Activated CD4-positive, alpha-beta T cell treated with anti-CD3 and anti-CD28 coated beads, Interleukin-2, amount 50 U/mL, for 48 hours (primary cell): ENCODE measurements around the gene KAZN.

Experiments
- DNase-seq, 2 experiments: peaks; one replicate each; pipeline ENCODE4 v3.0.0-alpha.2; 2020

The KAZN gene

DNA sequence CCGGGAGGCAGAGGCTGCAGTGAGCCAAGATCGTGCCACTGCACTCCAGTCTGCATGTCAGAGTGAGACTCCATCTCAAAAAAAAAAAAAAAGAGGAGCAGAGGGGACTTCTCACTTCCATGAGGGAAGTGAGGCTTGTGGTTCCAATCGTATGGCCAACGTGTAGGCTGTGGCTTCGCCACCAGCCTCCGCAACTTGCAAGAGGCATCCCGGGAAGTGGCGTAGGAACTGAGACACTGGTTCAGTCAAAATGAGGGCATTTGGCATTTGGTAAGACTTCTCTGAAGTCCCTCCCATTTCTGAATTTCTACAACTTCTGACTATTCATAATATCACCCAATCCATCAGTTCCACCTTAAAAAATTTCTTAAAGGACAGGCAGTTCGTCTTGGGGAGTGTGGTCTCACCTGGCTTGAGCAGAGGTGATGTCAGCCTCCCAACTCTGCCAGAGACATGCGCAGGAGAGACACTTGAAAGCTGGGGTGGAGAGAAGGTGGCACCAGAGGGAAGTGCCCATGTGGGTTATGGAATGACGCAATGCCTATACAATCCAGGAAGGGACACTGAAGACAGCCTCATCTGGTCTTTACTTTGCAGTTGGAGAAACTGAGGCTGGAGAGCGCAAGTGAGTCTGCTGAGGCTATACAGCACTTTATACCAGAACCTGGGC is 17.2 kb downstream of the KAZN start:
- no peak for DNase-seq

GRCh38 chr1:14616632-14617396 is 18.3 kb downstream of the KAZN start:
- no peak for DNase-seq

GRCh38 chr1:14617791-14618190 is 19.3 kb downstream of the KAZN start:
- no peak for DNase-seq

DNA sequence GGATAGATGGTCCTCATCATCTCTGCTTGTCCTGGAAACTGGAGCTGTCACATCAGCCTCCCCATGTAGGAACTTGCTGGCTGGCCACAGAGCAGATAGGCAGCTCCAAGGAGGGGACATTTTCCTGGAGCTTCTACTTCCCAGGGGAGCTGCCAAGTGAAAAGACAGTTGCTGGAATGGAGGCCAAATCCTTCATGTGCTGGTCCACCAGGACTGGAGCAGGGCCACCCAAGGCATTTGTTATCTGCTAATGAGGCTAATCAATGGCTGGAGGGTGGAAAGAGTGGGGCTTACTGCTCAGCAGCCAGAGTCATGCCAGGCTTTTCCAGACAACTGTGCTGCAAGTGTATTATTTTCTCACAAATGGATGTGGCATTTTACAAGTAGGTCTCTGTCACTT is 22.5 kb downstream of the KAZN start:
- DNase-seq: no peak

GRCh38 chr1:14623090-14623489 is 24.6 kb downstream of the KAZN start:
- DNase-seq: no peak

- DNase-seq: no peak
These were observed 26.5 kb downstream of the KAZN start for GRCh38 chr1:14624941-14625340.

DNA sequence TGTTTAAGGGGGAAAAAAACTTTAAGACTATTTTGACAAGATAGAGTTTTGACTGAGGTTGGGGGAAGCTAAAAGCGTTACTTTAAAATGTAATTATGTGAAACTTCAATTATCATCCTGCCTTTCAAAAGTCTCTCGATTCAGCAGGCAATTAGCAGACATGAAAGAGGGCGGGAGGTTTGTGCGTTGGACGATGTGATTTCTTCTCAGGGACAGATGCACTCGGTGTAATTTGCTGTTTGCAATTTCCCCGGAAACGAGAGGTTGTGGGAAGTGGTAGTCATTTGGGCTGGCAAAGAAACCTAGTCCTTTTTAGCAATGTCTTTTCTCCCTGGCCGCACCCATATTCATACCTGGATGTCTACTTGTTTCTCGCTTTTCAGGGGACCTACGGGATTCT is 27.1 kb downstream of the KAZN start:
- no peak for DNase-seq

DNA sequence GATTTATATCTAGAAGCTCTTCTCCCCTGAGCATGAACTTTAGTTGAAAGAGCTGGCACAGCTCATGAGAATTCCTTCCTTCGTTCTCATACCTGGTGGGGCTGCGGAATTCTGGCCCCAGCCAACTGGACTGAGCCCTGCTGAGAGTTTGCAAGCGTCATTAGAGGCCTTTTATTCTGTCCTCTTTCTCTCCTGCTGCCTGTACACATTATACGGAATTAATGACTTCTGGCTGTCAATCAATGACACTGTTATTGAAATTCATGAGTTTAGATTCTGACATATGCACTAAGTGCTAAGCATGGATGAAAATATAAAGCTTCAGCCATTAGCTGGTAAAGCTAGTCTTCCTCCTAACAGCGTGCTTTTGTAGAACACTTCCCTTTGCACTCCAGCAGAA is 27.5 kb downstream of the KAZN start:
- DNase-seq: no peak

DNA sequence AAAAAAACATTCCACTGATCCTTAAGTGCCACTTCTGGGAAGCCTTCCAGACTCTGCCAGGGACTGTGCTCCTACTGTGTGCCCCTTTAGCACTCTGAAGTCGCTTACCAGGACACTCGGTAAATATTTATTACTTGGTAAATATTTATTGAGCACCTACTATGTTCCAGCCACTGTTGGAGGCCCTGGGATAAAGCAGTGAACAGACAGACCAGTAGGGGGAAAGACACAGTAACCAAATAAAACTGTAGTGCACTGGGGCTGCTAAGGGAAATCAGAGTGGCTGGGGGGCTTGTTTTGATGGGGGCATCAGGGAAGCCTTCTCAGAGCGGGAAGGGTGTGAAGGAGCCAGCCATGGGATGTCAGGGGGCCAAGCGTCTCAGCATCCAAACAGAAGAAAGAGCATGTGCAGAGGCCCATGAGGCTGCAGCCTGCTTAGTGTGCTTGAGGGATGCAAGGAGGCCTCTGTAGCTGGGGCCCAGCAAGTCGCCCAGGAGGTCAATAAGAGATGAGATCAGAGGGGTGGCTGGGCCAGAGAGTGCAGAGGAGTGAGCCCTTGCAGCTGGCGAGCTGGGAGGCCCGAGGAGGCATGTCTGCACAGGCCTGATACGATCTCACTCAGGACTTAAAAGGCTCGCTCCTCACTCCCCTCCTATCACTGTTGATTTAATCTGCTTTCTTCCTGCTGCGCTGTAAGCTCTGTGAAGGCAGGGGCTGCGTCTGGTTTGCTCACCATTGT is 28.6 kb downstream of the KAZN start:
- DNase-seq: no peak

DNA sequence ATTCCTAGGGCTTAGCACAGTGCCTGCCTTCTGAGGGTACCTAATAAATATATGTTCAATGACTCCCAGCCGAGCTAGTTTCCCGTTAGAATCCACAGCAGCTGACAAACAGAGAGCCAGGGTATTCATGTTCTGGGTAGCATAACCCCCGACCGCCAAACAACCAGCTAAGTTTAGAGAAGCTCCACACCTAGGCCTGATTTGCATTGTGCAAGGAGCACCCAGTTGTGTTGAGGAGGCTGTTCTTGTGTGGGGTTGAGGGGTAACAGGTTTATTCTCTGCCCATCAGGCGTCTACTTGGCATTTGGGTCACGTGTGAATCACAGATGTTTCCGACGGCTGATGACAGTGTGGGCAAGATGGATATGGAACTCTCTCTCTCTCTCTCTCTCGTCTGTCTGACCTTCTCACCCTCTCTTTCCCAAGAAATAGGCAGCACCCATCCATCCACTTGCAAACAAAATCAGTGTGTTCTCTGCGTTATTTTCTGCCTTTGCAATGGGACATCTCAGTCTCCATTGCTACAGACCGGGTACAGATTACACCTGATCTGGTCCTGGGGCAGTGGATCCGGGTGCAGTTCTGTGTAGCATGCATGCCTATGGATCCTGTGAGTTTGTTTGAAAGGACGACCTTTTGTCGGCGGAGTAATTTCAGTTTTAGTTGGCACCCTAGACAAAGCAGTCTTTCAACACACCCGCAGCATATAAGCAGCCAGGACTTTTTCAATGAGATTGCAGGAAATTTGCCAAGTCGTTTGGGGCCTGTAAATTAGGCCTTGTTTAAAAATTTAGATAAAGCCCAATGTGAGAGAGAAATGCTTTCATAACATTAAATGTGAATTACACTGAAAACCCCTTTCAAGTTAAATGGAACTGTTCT is 29.4 kb downstream of the KAZN start:
- no peak for DNase-seq

DNA sequence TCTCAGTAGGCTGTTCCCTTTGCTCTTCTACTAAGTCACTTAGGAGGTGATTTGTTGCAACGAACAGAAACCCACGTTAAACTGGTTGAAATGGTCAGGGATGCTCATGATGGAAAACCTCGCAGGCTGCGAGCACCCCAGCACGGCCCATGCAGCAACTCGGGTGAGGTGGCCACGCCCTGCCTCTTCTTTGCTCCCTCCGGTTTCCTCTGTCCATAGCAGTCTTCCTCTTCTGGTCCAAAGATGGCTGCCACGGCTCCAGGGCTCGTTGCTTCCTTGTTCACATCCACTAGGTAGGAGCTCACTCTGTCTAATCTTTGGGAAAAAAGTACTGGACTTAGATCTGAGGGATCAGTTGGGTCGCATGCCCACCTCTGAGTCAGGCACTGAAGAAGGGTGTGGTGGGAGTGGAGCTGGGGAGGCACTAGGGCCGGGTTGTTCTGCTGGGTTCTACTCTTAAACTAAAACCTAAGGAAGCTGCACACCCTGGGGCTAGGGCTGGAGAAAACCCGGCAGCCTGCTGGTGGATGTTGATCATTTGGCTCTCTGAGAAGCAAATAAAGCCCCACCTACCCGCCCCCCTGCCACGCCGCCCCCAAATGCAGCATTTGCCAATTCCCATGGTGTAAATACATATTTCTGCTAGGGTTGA is 31.0 kb downstream of the KAZN start:
- no peak for DNase-seq

GRCh38 chr1:14630986-14631385 is 32.5 kb downstream of the KAZN start:
- DNase-seq: no peak

DNA sequence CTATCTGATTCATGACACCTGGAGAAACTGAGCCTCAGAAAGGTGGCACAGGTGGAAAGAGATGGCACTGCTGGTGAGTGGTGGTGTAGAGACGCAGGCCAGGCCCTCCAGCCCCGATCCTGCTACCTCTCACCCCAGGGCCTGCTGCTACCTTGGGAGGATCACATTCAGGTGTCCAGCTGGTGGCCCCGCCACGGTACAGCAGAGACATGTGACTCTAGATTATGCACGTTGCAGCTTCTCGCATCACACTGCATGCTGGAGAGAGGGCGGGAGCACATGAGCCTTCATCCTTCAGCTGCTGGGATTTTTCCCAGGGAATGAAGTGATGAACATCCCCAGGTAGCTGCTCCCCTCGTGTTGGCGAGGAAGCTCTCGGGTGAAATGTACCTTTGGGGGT is 32.9 kb downstream of the KAZN start:
- no peak for DNase-seq

DNA sequence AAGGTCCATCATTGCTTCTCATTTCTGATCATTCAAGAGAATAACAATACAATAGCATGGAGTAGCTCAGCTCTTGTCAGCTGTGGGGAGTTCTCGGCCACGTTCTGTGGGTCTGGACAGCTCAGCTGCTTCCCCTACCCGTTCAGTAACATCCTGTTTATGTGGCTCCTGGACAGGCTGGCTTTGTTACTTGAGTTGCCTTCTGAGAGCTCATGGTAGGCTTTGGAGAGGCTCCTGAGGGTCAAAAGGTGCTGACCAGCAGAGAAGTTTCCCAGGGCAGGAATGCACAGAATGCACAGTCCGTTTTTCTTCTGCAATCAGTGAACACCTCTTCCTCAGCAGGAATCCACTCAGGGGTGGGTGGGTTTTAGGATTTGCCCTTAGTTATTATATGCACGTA is 36.0 kb downstream of the KAZN start:
- no peak for DNase-seq

DNA sequence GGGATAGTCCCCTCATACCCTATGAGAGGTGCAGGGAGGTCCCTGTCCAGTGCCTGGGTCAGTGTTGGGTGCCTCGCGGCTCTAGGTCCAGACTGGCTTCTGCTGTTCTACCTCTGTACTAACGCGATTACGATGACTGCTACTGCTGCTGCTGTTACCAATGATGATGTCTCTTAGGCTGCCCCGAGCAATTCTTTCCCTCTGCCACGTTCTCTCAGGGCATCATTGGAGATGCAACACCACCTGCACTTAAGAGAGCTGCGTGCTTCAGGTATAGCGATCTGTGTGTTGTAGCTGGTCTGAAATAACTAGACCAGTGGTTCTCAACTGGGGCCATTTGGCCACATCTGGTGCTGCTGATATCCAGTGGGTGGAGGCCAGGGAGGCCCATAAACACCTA is 36.9 kb downstream of the KAZN start:
- no peak for DNase-seq

DNA sequence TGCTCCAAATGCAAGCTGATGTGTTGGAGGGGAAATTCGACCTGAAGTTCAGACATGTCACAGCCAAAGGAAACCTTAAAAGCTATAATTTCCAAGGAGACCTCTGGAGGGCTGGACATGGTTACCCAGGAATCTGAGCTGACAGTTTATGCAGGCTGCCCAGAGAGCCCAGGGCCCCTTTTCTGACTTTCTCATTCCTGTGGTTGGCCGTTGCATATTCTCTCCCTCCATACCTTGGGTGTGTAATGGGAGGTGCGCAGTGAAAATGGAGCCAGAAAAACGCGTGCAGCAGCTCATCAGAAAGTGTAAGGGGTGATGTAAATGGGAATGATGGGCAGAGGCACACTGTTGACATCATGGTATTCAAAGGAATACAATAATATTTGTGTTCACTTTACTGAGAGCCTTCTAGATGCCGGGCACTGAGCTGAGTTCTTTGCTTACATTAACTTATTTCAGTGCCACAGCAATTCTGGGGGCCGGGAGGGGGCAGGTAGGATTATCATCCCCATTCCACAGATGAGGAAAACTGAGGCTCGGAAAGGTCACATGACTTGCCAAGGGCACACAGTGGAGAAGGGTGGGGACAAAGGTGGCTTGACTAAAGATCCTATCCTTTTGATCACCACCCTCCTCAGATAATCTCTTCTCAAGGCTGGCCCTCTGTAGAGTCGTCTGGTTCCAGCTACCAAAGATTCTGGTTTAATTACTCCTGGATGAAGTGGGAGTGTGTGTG is 38.6 kb downstream of the KAZN start:
- no peak for DNase-seq

DNA sequence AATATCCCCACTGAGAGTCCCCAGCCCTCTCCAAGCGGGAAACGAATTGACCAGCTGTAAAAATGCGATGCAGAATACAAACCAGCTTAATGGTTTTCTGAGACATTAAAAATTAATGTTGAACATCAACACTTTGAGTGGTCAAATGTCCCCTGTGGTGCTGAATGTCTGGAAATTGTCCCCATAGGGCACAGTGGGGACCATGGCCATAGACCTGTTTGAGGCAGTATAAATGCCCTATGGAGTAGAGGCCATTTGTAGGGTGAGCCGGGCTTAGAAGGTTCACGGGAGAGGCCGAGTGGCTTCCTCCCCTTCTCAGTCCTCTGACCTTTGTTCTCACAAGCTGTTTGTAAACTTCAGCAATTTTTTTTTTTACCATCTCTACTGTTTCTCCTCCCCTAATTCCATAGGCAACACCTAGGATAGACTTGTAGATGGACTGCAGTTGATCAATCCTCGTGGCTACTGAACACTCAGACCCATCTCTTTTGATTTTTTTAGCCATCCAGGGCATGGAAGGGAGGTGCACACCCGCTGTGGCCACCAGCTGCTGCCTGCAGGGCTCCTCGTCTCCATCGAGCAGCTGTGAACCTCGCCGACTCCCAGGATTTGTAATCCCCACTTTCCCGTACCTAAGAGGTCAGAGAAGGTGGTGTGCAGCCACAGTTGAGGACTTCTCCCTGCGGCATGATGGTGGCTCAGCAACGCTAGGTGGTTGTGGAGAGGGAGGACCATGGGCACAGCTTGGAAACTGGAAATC is 41.0 kb downstream of the KAZN start:
- no peak for DNase-seq

DNA sequence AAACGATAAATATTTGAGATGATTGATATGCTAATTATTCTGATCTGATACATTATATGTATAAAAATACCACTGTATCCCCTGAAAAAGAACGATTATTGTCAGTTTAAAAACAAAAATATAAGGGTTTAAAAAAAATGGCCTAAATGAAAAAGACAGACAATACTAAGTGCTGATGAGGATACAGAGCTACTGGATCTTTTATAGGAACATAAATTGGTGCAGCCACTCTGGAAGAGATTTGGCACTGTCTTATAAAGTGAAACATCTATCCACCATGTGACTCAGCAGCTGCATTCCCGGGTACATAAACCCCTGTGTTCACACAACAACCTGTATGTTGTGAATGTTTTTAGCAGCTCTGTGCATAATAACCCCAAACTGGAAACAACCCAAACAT is 44.2 kb downstream of the KAZN start:
- no peak for DNase-seq

- DNase-seq: no peak
These were observed 48.5 kb downstream of the KAZN start for GRCh38 chr1:14646973-14647372.

GRCh38 chr1:14647777-14648176 is 49.3 kb downstream of the KAZN start:
- DNase-seq: no peak

GRCh38 chr1:14648391-14648790 is 49.9 kb downstream of the KAZN start:
- DNase-seq: no peak
